Measurements from ENCODE around the gene SH3RF2. TPM values are rescaled to one million over a fixed set of nuclear protein-coding genes. Genes with fewer than 3 reads are reported as not detected.

SH3RF2 gene
- total and polyA plus RNA-seq, 2 donors (not counting 1 experiment from before 2014, with no cell fraction given), result 0.03 TPM; not detected in 1

- Mint-ChIP-seq H3K27me3 (peaks cover 3% of the 10 kb centered on the region), H3K4me1 (no peaks in the 10 kb centered on the region), H3K4me3 (no peak overlapping the region), H3K9me3 (ENCODE audit: insufficient read depth) (peaks cover 3% of the 10 kb centered on the region), H3K27ac (no peak overlapping the region)
- H3K4me1 ChIP-seq (ENCODE audit: control insufficient read depth in 2 of 2, insufficient read depth in 2 of 2, low read length in 2 of 2), result no peaks in the 10 kb centered on the region
- TF ChIP-seq EZH2 (IDR thresholded peaks at IDR 0.05; ENCODE audit: borderline replicate concordance, insufficient read depth, low read depth, low read length, poor library complexity, severe bottlenecking) (no peak), CTCF (IDR thresholded peaks at IDR 0.05) (no peak)
- no peaks in the 10 kb centered on the region for H3K36me3 ChIP-seq (replicated peaks in 1 of 2; ENCODE audit: control extremely low read depth in 1 of 2, control insufficient read depth in 1 of 2, extremely low read depth in 1 of 2, insufficient read depth in 2 of 2, low read length in 1 of 2)
- CTCF ChIA-PET, result no interaction called here
- POLR2A ChIA-PET, result no interaction called here
- no peaks in the 10 kb centered on the region for H3K27me3 ChIP-seq (replicated peaks in 1 of 4; ENCODE audit: control extremely low read depth in 1 of 4, control insufficient read depth in 3 of 4, insufficient read depth in 4 of 4, low read length in 3 of 4)
- intact Hi-C loops (cut with micrococcal nuclease), result no loop called here
- no peaks in the 10 kb centered on the region for H3K79me2 ChIP-seq (ENCODE audit: control insufficient read depth, insufficient read depth, low read length)
- ATAC-seq (ENCODE audit: low read depth), result no peak
- no peaks in the 10 kb centered on the region for H3K9me3 ChIP-seq (ENCODE audit: control extremely low read depth in 1 of 3, control insufficient read depth in 2 of 3, insufficient read depth in 1 of 3, low read length in 2 of 3)
- no peak overlapping the region for H3K27ac ChIP-seq (ENCODE audit: low read length in 2 of 2)
- no peak for DNase-seq
- 100% methylated on average over 1 of the region's 3 CpGs for WGBS (ENCODE audit: insufficient coverage)
- no peak overlapping the region for H2AFZ ChIP-seq (ENCODE audit: insufficient read depth, low read depth, low read length, poor library complexity, severe bottlenecking)
- H3K9ac ChIP-seq (ENCODE audit: low read length), result no peak overlapping the region
- H4K20me1 ChIP-seq (ENCODE audit: control insufficient read depth, insufficient read depth, low read length, poor library complexity, severe bottlenecking), result no peaks in the 10 kb centered on the region
- no peak overlapping the region for H3K4me2 ChIP-seq (replicated peaks; ENCODE audit: low read depth, low read length, poor library complexity, severe bottlenecking)
- no peak overlapping the region for H3K4me3 ChIP-seq (ENCODE audit: control extremely low read depth in 1 of 5, extremely low read depth in 1 of 5, insufficient read depth in 1 of 5, low read depth in 2 of 5, low read length in 4 of 5)
Observed at GRCh38 chr5:145903113-145903512, 33.3 kb upstream of the SH3RF2 start.

- ATAC-seq (ENCODE audit: low read depth) (no peak), DNase-seq (no peak)
- Mint-ChIP-seq H3K9me3 (ENCODE audit: insufficient read depth) (peaks cover 3% of the 10 kb centered on the region), H3K4me3 (no peak overlapping the region), H3K4me1 (no peaks in the 10 kb centered on the region), H3K27me3 (peaks cover 3% of the 10 kb centered on the region), H3K27ac (no peak overlapping the region)
- ChIA-PET CTCF (no interaction called here), POLR2A (no interaction called here)
- H3K79me2 ChIP-seq (ENCODE audit: control insufficient read depth, insufficient read depth, low read length), result no peaks in the 10 kb centered on the region
- H3K27ac ChIP-seq (ENCODE audit: low read length in 2 of 2), result no peak overlapping the region
- no peak overlapping the region for H3K4me2 ChIP-seq (replicated peaks; ENCODE audit: low read depth, low read length, poor library complexity, severe bottlenecking)
- no peaks in the 10 kb centered on the region for H3K36me3 ChIP-seq (replicated peaks in 1 of 2; ENCODE audit: control extremely low read depth in 1 of 2, control insufficient read depth in 1 of 2, extremely low read depth in 1 of 2, insufficient read depth in 2 of 2, low read length in 1 of 2)
- intact Hi-C loops (cut with micrococcal nuclease), result no loop called here
- H3K9me3 ChIP-seq (ENCODE audit: control extremely low read depth in 1 of 3, control insufficient read depth in 2 of 3, insufficient read depth in 1 of 3, low read length in 2 of 3), result no peaks in the 10 kb centered on the region
- H2AFZ ChIP-seq (ENCODE audit: insufficient read depth, low read depth, low read length, poor library complexity, severe bottlenecking), result no peak overlapping the region
- no peak for TF ChIP-seq EZH2 (IDR thresholded peaks at IDR 0.05; ENCODE audit: borderline replicate concordance, insufficient read depth, low read depth, low read length, poor library complexity, severe bottlenecking)
- no peak for TF ChIP-seq CTCF (IDR thresholded peaks at IDR 0.05)
- no peaks in the 10 kb centered on the region for H3K27me3 ChIP-seq (replicated peaks in 1 of 4; ENCODE audit: control extremely low read depth in 1 of 4, control insufficient read depth in 3 of 4, insufficient read depth in 4 of 4, low read length in 3 of 4)
- H3K4me3 ChIP-seq (ENCODE audit: control extremely low read depth in 1 of 5, extremely low read depth in 1 of 5, insufficient read depth in 1 of 5, low read depth in 2 of 5, low read length in 4 of 5), result no peak overlapping the region
- WGBS (ENCODE audit: insufficient coverage), result 100% methylated on average over 1 of the region's 3 CpGs
- H3K9ac ChIP-seq (ENCODE audit: low read length), result no peak overlapping the region
- H3K4me1 ChIP-seq (ENCODE audit: control insufficient read depth in 2 of 2, insufficient read depth in 2 of 2, low read length in 2 of 2), result no peaks in the 10 kb centered on the region
- H4K20me1 ChIP-seq (ENCODE audit: control insufficient read depth, insufficient read depth, low read length, poor library complexity, severe bottlenecking), result no peaks in the 10 kb centered on the region
Observed at GRCh38 chr5:145903867-145904266, 32.5 kb upstream of the SH3RF2 start.

Data from B cell (primary cell).